Measurements from ENCODE around the gene ANO7. TPM values are rescaled to one million over a fixed set of nuclear protein-coding genes. Genes with fewer than 3 reads are reported as not detected.

Gene ANO7
- total and polyA plus RNA-seq, 2 of the 13 experiments (the other 11 are each of a cell fraction or from before 2014, with no cell fraction given), result 4.1 to 4.9 TPM

DNA sequence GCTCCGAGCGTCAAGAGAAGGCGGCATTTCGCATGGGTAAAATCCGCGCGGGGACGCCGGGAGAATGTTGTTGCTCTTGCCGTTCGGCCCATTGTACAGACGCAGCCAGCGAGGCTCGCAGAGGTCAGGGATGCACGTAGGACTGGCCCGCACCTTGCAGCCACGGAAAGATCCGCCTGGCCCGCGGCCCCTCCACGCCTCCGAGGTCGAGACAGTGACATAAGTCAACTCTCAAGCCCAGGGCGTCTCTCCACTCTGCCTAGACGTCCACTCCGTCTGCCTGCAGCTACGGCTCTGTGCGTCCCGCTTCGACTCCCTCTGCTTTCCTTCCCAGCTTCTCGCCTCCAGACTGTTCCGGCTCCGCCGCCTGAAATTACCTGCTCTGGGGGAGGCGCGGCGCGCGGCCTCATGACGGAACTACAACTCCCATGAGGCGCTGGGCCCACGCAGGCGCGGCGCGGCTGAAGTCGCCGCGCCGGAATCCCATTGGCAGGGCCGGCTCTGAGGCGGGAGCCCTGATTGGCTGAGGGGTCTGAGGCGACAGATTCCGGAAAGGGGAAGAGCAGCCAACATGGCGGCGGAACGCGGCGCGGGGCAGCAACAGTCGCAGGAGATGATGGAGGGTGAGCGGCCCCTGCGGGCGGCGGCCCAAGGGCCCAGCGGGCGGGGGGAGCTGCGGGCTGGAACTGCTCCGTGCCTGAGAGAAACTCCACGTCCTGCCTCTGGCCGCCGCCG lies 38.4 kb upstream of the ANO7 start, which contains the start of gene PPP1R7 (continued):
- TF ChIP-seq, protein P1, sequence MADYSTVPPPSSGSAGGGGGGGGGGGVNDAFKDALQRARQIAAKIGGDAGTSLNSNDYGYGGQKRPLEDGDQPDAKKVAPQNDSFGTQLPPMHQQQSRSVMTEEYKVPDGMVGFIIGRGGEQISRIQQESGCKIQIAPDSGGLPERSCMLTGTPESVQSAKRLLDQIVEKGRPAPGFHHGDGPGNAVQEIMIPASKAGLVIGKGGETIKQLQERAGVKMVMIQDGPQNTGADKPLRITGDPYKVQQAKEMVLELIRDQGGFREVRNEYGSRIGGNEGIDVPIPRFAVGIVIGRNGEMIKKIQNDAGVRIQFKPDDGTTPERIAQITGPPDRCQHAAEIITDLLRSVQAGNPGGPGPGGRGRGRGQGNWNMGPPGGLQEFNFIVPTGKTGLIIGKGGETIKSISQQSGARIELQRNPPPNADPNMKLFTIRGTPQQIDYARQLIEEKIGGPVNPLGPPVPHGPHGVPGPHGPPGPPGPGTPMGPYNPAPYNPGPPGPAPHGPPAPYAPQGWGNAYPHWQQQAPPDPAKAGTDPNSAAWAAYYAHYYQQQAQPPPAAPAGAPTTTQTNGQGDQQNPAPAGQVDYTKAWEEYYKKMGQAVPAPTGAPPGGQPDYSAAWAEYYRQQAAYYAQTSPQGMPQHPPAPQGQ (CRISPR knock-in tag; IDR thresholded peaks at IDR 0.05; ENCODE audit: borderline replicate concordance), result no peak
- TF ChIP-seq CBX1 (IDR thresholded peaks at IDR 0.05; ENCODE audit: low read depth), result peak; percentile 80
- 0 out of 2 replicates have a peak, but pooled peaks have one; percentile 4 for TF ChIP-seq ZNF598 (CRISPR knock-in tag; IDR thresholded peaks at IDR 0.05; ENCODE audit: borderline replicate concordance)
- TF ChIP-seq, protein P2, sequence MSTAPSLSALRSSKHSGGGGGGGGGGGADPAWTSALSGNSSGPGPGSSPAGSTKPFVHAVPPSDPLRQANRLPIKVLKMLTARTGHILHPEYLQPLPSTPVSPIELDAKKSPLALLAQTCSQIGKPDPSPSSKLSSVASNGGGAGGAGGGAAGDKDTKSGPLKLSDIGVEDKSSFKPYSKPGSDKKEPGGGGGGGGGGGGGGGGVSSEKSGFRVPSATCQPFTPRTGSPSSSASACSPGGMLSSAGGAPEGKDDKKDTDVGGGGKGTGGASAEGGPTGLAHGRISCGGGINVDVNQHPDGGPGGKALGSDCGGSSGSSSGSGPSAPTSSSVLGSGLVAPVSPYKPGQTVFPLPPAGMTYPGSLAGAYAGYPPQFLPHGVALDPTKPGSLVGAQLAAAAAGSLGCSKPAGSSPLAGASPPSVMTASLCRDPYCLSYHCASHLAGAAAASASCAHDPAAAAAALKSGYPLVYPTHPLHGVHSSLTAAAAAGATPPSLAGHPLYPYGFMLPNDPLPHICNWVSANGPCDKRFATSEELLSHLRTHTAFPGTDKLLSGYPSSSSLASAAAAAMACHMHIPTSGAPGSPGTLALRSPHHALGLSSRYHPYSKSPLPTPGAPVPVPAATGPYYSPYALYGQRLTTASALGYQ (CRISPR knock-in tag; IDR thresholded peaks at IDR 0.05), result no peak
- peak; percentile 19; the same call in 1 of the 2 replicates for TF ChIP-seq SMAD3 (CRISPR knock-in tag; IDR thresholded peaks at IDR 0.05)
- 0 out of 2 replicates have a peak, but pooled peaks have one; percentile 77 for TF ChIP-seq EED (CRISPR knock-in tag; IDR thresholded peaks at IDR 0.05)
- TF ChIP-seq, protein P3, sequence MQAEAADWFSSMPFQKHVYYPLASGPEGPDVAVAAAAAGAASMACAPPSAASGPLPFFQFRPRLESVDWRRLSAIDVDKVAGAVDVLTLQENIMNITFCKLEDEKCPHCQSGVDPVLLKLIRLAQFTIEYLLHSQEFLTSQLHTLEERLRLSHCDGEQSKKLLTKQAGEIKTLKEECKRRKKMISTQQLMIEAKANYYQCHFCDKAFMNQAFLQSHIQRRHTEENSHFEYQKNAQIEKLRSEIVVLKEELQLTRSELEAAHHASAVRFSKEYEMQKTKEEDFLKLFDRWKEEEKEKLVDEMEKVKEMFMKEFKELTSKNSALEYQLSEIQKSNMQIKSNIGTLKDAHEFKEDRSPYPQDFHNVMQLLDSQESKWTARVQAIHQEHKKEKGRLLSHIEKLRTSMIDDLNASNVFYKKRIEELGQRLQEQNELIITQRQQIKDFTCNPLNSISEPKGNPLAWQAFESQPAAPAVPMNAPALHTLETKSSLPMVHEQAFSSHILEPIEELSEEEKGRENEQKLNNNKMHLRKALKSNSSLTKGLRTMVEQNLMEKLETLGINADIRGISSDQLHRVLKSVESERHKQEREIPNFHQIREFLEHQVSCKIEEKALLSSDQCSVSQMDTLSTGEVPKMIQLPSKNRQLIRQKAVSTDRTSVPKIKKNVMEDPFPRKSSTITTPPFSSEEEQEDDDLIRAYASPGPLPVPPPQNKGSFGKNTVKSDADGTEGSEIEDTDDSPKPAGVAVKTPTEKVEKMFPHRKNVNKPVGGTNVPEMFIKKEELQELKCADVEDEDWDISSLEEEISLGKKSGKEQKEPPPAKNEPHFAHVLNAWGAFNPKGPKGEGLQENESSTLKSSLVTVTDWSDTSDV (CRISPR knock-in tag; IDR thresholded peaks at IDR 0.05), result no peak; the same call in 1 of the 2 replicates
- peak; percentile 14; the same call in 1 of the 2 replicates for TF ChIP-seq ZNF367 (CRISPR knock-in tag; IDR thresholded peaks at IDR 0.05; ENCODE audit: borderline replicate concordance)
- TF ChIP-seq, protein P4, sequence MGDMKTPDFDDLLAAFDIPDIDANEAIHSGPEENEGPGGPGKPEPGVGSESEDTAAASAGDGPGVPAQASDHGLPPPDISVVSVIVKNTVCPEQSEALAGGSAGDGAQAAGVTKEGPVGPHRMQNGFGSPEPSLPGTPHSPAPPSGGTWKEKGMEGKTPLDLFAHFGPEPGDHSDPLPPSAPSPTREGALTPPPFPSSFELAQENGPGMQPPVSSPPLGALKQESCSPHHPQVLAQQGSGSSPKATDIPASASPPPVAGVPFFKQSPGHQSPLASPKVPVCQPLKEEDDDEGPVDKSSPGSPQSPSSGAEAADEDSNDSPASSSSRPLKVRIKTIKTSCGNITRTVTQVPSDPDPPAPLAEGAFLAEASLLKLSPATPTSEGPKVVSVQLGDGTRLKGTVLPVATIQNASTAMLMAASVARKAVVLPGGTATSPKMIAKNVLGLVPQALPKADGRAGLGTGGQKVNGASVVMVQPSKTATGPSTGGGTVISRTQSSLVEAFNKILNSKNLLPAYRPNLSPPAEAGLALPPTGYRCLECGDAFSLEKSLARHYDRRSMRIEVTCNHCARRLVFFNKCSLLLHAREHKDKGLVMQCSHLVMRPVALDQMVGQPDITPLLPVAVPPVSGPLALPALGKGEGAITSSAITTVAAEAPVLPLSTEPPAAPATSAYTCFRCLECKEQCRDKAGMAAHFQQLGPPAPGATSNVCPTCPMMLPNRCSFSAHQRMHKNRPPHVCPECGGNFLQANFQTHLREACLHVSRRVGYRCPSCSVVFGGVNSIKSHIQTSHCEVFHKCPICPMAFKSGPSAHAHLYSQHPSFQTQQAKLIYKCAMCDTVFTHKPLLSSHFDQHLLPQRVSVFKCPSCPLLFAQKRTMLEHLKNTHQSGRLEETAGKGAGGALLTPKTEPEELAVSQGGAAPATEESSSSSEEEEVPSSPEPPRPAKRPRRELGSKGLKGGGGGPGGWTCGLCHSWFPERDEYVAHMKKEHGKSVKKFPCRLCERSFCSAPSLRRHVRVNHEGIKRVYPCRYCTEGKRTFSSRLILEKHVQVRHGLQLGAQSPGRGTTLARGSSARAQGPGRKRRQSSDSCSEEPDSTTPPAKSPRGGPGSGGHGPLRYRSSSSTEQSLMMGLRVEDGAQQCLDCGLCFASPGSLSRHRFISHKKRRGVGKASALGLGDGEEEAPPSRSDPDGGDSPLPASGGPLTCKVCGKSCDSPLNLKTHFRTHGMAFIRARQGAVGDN (CRISPR knock-in tag; IDR thresholded peaks at IDR 0.05), result peak; percentile 51; the same call in 1 of the 2 replicates
- peak; percentile 95 for TF ChIP-seq NFYB (CRISPR knock-in tag; IDR thresholded peaks at IDR 0.05)
- peak; percentile 10 for TF ChIP-seq MED8 (CRISPR knock-in tag; IDR thresholded peaks at IDR 0.05; ENCODE audit: insufficient replicate concordance)
- TF ChIP-seq TCF7L2 (IDR thresholded peaks at IDR 0.05; ENCODE audit: low read depth, low read length), result no peak
- TF ChIP-seq ZNF446 (CRISPR knock-in tag; IDR thresholded peaks at IDR 0.05), result no peak
- no peak for TF ChIP-seq ZFYVE20 (CRISPR knock-in tag; IDR thresholded peaks at IDR 0.05; ENCODE audit: borderline replicate concordance, low read depth)
- TF ChIP-seq, protein P5, sequence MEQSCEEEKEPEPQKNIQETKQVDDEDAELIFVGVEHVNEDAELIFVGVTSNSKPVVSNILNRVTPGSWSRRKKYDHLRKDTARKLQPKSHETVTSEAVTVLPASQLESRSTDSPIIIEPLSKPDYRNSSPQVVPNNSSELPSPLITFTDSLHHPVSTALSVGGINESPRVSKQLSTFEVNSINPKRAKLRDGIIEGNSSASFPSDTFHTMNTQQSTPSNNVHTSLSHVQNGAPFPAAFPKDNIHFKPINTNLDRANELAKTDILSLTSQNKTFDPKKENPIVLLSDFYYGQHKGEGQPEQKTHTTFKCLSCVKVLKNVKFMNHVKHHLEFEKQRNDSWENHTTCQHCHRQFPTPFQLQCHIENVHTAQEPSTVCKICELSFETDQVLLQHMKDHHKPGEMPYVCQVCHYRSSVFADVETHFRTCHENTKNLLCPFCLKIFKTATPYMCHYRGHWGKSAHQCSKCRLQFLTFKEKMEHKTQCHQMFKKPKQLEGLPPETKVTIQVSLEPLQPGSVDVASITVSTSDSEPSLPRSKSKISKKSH (CRISPR knock-in tag; IDR thresholded peaks at IDR 0.05; ENCODE audit: borderline replicate concordance), result no peak
